KMS-11 (cell line): ENCODE results near the gene TTF2.

Experiments used
- H2AFZ ChIP-seq: fragments of 200-600 bp; sonication (generic); 2 replicates; pipeline ENCODE4 v1.6.1; 2016; ENCODE audit warnings: antibody characterized with exemption, mixed run types, low read depth
- H3K27ac ChIP-seq: fragments of 200-600 bp; sonication (generic); 2 replicates; pipeline ENCODE4 v1.6.1; 2016; ENCODE audit warnings: mild to moderate bottlenecking, mixed run types
- H3K27me3 ChIP-seq: fragments of 200-600 bp; sonication (generic); 2 replicates; pipeline ENCODE4 v1.6.1; 2017; ENCODE audit warnings: mild to moderate bottlenecking, low read depth, mixed run types, moderate library complexity; ENCODE audit not compliant: insufficient read depth
- H3K36me3 ChIP-seq: fragments of 200-600 bp; sonication (generic); 2 replicates; pipeline ENCODE4 v1.6.1; 2017; ENCODE audit warnings: mild to moderate bottlenecking, mixed run types; ENCODE audit not compliant: insufficient read depth
- H3K4me1 ChIP-seq: fragments of 200-600 bp; sonication (generic); 2 replicates; pipeline ENCODE4 v1.6.1; 2016; ENCODE audit warnings: mild to moderate bottlenecking, low read depth, mixed run types; ENCODE audit not compliant: poor library complexity, severe bottlenecking
- H3K4me2 ChIP-seq: fragments of 200-600 bp; sonication (generic); 2 replicates; pipeline ENCODE4 v1.7.0; 2016; ENCODE audit warnings: mild to moderate bottlenecking, mixed run types
- H3K4me3 ChIP-seq: fragments of 200-600 bp; sonication (generic); IDR thresholded peaks from 2 replicates; pipeline ENCODE4 v1.6.1; 2017; ENCODE audit warnings: low read depth, low read length, mixed read lengths; ENCODE audit not compliant: insufficient read depth
- H3K79me2 ChIP-seq: fragments of 200-600 bp; sonication (generic); 2 replicates; pipeline ENCODE4 v1.6.1; 2016; ENCODE audit warnings: low read depth, mixed run types; ENCODE audit not compliant: insufficient read depth
- H3K9ac ChIP-seq: fragments of 200-600 bp; sonication (generic); 2 replicates; pipeline ENCODE4 v1.6.1; 2016; ENCODE audit warnings: mild to moderate bottlenecking, mixed run types
- H4K20me1 ChIP-seq: fragments of 200-600 bp; sonication (generic); 2 replicates; pipeline ENCODE4 v1.6.1; 2016; ENCODE audit warnings: mild to moderate bottlenecking, mixed run types; ENCODE audit not compliant: insufficient read depth
- CTCF ChIP-seq: fragments of 200-600 bp; sonication (generic); conservative IDR thresholded peaks from 2 replicates; pipeline ENCODE4 v1.6.1; 2017; ENCODE audit warnings: low read depth, mild to moderate bottlenecking, antibody characterized with exemption, low read length, moderate library complexity, mixed read lengths

Gene TTF2

GRCh38 chr1:117143172-117143571 lies 83.0 kb downstream of the TTF2 start:
- H3K79me2 ChIP-seq = no peaks in the 10 kb centered on the region
- H3K36me3 ChIP-seq = no peaks in the 10 kb centered on the region
- no peak for TF ChIP-seq CTCF
- H4K20me1 ChIP-seq = no peaks in the 10 kb centered on the region
- H3K9ac ChIP-seq = no peak overlapping the region
- no peak overlapping the region for H3K4me3 ChIP-seq
- no peak overlapping the region for H3K4me2 ChIP-seq
- H3K27ac ChIP-seq = no peak overlapping the region
- H2AFZ ChIP-seq = no peak overlapping the region
- H3K4me1 ChIP-seq = no peaks in the 10 kb centered on the region
- H3K27me3 ChIP-seq = no peaks in the 10 kb centered on the region

DNA sequence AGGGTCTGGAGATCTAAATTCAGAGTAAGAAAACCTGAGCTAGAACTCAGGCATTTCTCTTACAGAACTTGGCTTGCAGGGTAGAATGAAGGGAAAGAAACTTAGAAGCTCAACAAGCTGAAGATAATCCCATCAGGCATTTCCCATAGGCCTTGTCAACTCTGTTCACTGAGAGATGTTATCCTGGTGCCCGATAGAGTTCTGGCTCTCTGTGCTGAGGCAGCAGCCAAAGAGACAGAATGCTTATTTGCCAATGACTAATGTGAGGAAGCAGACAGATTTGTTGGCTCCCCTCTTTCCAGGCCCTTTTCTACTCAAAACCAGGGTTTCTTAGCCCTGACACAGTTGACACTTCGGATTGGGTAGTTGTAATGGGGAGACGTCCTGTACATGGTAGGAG lies 83.7 kb downstream of the TTF2 start:
- H4K20me1 ChIP-seq = no peaks in the 10 kb centered on the region
- H2AFZ ChIP-seq = no peak overlapping the region
- no peak overlapping the region for H3K27ac ChIP-seq
- H3K4me1 ChIP-seq = no peaks in the 10 kb centered on the region
- no peak overlapping the region for H3K9ac ChIP-seq
- TF ChIP-seq CTCF = no peak
- no peak overlapping the region for H3K4me3 ChIP-seq
- H3K4me2 ChIP-seq = no peak overlapping the region
- H3K79me2 ChIP-seq = no peaks in the 10 kb centered on the region
- H3K27me3 ChIP-seq = no peaks in the 10 kb centered on the region
- H3K36me3 ChIP-seq = no peaks in the 10 kb centered on the region

DNA sequence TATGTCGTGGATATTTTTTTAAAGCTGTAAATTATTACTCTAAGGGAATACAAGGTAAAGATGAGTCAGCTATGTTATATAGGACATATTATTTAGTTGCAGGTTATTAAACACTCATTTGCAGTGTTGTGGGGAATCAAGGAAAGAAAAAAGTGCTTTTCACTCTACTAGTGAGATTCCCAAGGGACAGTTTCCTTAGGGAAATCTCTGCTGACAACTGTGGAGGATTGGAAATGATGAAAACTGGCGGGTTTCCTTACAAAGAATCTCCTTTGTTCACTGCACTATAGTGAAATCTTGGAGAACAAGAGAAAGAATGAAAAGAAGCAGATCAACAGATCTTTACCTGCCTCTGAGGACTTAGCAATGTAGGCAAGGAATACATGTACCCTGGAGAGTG lies 85.9 kb downstream of the TTF2 start:
- no peak overlapping the region for H3K4me2 ChIP-seq
- no peak overlapping the region for H3K27ac ChIP-seq
- no peak for TF ChIP-seq CTCF
- no peaks in the 10 kb centered on the region for H3K79me2 ChIP-seq
- H4K20me1 ChIP-seq = no peaks in the 10 kb centered on the region
- H3K4me1 ChIP-seq = no peaks in the 10 kb centered on the region
- no peak overlapping the region for H3K9ac ChIP-seq
- no peak overlapping the region for H2AFZ ChIP-seq
- H3K36me3 ChIP-seq = no peaks in the 10 kb centered on the region
- H3K27me3 ChIP-seq = no peaks in the 10 kb centered on the region
- no peak overlapping the region for H3K4me3 ChIP-seq

GRCh38 chr1:117146575-117147340 lies 86.6 kb downstream of the TTF2 start:
- H3K36me3 ChIP-seq = no peaks in the 10 kb centered on the region
- H3K4me3 ChIP-seq = no peak overlapping the region
- no peaks in the 10 kb centered on the region for H3K27me3 ChIP-seq
- TF ChIP-seq CTCF = no peak
- H3K79me2 ChIP-seq = no peaks in the 10 kb centered on the region
- H3K27ac ChIP-seq = no peak overlapping the region
- no peak overlapping the region for H3K9ac ChIP-seq
- no peak overlapping the region for H2AFZ ChIP-seq
- no peaks in the 10 kb centered on the region for H4K20me1 ChIP-seq
- H3K4me1 ChIP-seq = no peaks in the 10 kb centered on the region
- no peak overlapping the region for H3K4me2 ChIP-seq
